Left ventricle myocardium inferior (tissue), 1 donor: ENCODE measurements around the gene PPP1R9A. TPM values are rescaled to one million over a fixed set of nuclear protein-coding genes. Genes with fewer than 3 reads are reported as not detected.

Experiments
- DNase-seq: peaks from one replicate; pipeline ENCODE4 v3.0.0-alpha.2; 2020
- H3K27ac ChIP-seq: fragments of 200-600 bp; replicated peaks from 2 replicates; pipeline ENCODE4 v1.8.0; 2021
- H3K27me3 ChIP-seq: fragments of 200-600 bp; 2 replicates; pipeline ENCODE4 v1.8.0; 2021; ENCODE audit warnings: low read depth
- H3K36me3 ChIP-seq: fragments of 200-600 bp; 2 replicates; pipeline ENCODE4 v1.8.0; 2021
- H3K4me1 ChIP-seq: fragments of 200-600 bp; 2 replicates; pipeline ENCODE4 v1.8.0; 2021
- H3K4me3 ChIP-seq: fragments of 200-600 bp; 2 replicates; pipeline ENCODE4 v1.8.0; 2021; ENCODE audit warnings: mild to moderate bottlenecking, moderate library complexity
- H3K9me3 ChIP-seq: fragments of 200-600 bp; replicated peaks from 2 replicates; pipeline ENCODE4 v1.8.0; 2021
- intact Hi-C: fragments of 100-400 bp; cut with micrococcal nuclease; formaldehyde crosslinking; loops from one replicate; pipeline ENCODE4 v1.11.0; 2022
- total RNA-seq: library from RNA; stranded (reverse); fragmentation: NEBNext Ultra II Directional; extraction: Animal tissue kit (Norgen Biotek cat#: 25700); gene quantifications from one replicate; pipeline ENCODE4 v1.2.1, GENCODE V29; 2021
- TF ChIP-seq, protein P1 (sequence below): fragments of 200-600 bp; IDR thresholded peaks from 2 replicates; pipeline ENCODE4 v1.8.0; 2021; ENCODE audit warnings: antibody characterized with exemption, mild to moderate bottlenecking, borderline replicate concordance
- donor health status: DM: no; HTN: yes; CAD: no; lungs with severe emphysema.

PPP1R9A gene
- total RNA-seq, 1 donor from 2014 or later = 27.6 TPM

DNA sequence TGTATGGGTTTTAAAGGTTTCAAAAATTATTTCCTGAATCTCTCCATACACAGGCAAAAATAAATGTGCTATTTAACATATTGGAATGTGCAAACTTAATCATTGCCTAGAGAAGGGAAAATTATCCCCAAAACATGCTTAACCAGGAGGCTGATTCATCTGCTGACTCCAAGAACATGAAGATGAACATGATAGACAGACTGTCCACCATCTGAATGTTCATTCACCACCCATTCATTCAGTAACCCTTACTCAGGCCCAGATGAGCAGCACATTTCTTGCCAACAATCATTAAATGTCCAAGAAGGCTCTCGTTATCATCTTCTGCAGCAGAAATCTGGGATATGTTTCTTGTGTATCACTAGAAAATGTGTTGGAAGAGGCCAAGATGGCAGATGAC is 110.6 kb downstream of the PPP1R9A start:
- peaks cover 10% of the 10 kb centered on the region for H3K9me3 ChIP-seq
- no peak overlapping the region for H3K27ac ChIP-seq
- H3K36me3 ChIP-seq = no peaks in the 10 kb centered on the region
- H3K4me1 ChIP-seq = no peaks in the 10 kb centered on the region
- intact Hi-C loops = no loop called here
- TF ChIP-seq, protein P1, sequence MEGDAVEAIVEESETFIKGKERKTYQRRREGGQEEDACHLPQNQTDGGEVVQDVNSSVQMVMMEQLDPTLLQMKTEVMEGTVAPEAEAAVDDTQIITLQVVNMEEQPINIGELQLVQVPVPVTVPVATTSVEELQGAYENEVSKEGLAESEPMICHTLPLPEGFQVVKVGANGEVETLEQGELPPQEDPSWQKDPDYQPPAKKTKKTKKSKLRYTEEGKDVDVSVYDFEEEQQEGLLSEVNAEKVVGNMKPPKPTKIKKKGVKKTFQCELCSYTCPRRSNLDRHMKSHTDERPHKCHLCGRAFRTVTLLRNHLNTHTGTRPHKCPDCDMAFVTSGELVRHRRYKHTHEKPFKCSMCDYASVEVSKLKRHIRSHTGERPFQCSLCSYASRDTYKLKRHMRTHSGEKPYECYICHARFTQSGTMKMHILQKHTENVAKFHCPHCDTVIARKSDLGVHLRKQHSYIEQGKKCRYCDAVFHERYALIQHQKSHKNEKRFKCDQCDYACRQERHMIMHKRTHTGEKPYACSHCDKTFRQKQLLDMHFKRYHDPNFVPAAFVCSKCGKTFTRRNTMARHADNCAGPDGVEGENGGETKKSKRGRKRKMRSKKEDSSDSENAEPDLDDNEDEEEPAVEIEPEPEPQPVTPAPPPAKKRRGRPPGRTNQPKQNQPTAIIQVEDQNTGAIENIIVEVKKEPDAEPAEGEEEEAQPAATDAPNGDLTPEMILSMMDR = no peak
- H3K4me3 ChIP-seq = no peak overlapping the region
- DNase-seq = no peak
- H3K27me3 ChIP-seq = no peaks in the 10 kb centered on the region

DNA sequence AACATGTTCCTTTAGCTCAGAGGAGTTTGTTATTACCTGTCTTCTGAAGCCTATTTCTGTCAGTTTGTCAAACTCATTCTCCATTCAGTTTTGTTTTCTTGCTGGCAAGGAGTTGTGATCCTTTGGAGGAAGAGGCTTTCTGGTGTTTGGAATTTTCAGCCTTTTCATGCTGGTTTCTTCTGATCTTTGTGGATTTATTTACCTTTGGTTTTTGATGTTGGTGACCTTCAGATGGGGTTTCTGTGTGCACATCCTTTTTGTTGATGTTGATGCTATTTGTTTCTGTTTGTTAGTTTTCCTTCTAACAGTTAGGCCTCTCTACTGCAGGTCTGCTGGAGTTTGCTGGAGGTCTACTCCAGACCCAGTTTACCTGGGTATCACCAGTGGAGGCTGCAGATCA is 118.6 kb downstream of the PPP1R9A start:
- Histone ChIP-seq H3K27me3 (no peaks in the 10 kb centered on the region), H3K4me3 (no peak overlapping the region), H3K4me1 (no peaks in the 10 kb centered on the region), H3K36me3 (peaks cover 3% of the 10 kb centered on the region), H3K27ac (no peak overlapping the region), H3K9me3 (peaks cover 29% of the 10 kb centered on the region)
- TF ChIP-seq, protein P1 = no peak
- intact Hi-C loops = no loop called here
- DNase-seq = no peak

DNA sequence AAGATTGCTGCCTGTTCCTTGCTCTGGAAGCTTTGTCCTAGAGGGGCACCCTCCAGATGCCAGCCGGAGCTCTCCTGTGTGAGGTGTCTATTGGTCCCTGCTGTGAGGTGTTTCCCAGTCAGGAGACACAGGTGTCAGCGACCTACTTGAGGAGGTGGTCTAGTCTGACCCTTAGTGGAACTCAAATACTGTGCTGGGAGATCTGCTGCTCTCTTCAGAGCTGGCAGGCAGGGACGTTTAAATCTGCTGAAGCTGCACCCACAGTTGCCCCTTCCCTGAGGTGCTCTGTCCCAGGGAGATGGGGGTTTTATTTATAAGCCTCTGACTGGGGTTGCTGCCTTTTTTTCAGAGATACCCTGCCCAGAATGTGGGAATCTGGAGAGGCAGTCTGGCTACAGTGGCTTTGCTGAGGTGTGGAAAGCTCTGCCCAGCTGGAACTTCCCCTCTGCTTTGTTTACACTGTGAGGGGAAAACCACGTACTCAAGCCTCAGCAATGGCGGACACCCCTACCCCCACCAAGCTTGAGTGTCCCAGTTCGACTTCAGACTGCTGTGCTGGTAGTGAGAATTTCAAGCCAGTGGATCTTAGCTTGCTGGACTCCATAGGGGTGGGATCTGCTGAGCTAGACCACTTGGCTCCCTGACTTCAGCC is 119.2 kb downstream of the PPP1R9A start:
- Histone ChIP-seq H3K27ac (no peak overlapping the region), H3K9me3 (peaks cover 25% of the 10 kb centered on the region), H3K4me3 (no peak overlapping the region), H3K27me3 (no peaks in the 10 kb centered on the region), H3K36me3 (peaks cover 3% of the 10 kb centered on the region), H3K4me1 (no peaks in the 10 kb centered on the region)
- no peak for DNase-seq
- TF ChIP-seq, protein P1 = no peak
- intact Hi-C loops = no loop called here

DNA sequence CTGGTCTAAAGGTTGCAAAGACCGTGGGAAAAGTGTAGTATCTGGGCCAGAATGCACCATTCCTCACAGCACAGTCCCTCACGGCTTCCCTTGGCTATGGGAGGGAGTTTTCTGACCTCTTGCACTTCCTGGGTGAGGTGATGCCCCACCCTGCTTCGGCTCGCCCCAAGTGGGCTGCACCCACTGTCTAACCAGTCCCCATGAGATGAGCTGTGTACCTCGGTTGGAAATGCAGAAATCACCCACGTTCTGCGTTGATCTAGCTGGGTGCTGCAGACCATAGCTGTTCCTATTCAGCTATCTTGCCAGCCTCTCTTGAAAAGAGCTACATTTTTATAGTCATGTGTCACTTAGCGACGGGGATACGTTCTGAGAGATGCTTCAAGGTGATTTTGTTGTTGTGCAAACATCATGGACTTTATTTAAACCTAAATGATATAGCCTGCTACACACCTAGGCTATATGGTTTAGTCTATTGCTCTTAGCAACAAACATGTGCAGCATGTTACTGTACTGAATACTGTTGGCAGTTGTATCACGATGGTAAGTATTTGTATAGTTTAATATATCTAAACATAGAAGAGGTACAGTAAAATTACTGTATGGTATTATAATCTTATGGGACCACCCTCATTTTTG is 120.0 kb downstream of the PPP1R9A start:
- no peak overlapping the region for H3K27ac ChIP-seq
- no peak for DNase-seq
- H3K36me3 ChIP-seq = peaks cover 3% of the 10 kb centered on the region
- H3K4me1 ChIP-seq = no peaks in the 10 kb centered on the region
- no peak overlapping the region for H3K4me3 ChIP-seq
- TF ChIP-seq, protein P1 = no peak
- peaks cover 19% of the 10 kb centered on the region for H3K9me3 ChIP-seq
- H3K27me3 ChIP-seq = no peaks in the 10 kb centered on the region
- intact Hi-C loops = no loop called here

DNA sequence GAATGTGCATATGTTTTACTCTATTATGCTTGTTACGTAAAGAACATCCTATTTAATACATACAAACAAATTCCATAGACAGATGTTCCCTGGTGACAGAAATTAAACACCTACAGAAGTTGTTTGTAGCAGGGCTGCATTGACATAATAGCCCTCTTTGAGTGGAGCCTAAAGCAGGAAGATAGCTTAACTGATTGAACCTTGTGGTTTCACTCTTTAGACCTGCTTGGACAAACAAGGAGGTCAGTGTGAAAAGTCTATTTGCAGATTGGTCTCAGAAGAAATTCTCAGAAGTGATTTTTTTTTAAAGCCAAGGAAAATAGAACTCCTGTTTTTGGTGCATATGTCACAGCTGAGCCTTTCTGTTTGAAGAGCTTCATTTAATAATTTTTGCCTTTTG is 121.3 kb downstream of the PPP1R9A start:
- Histone ChIP-seq H3K27me3 (no peaks in the 10 kb centered on the region), H3K4me3 (no peak overlapping the region), H3K36me3 (peaks cover 3% of the 10 kb centered on the region), H3K9me3 (peaks cover 17% of the 10 kb centered on the region), H3K27ac (no peak overlapping the region), H3K4me1 (no peaks in the 10 kb centered on the region)
- TF ChIP-seq, protein P1 = no peak
- intact Hi-C loops = no loop called here
- no peak for DNase-seq
